ENCODE measurements around the gene HAUS7. TPM values are rescaled to one million over a fixed set of nuclear protein-coding genes. Genes with fewer than 3 reads are reported as not detected.

Gene HAUS7
- total and polyA plus RNA-seq, 7 donors, result 15.0 to 37.8 (median 23.9) TPM

DNA sequence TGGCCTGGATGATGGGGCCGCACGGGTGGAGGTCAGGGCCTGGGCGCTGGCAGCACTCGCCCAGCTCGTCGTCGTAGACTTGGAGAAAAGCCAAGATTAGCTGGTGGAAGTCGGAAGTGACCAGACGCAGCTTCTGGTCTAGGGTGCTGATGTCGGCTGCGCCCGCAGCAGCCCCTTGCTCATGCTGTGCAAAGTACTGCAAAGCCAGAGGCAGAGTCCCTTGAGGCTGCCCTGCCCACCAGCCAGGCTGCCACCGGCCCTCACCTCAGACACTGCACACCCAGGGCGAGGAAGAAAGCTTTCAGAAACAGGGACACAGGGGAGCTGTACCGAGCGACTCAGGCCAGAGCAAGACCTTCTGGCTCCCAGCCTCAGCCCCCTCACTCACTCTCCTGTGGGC, 14.8 kb downstream of the HAUS7 start:
- Histone ChIP-seq H3K4me3 (no peak overlapping the region), H3K9me3 (no peaks in the 10 kb centered on the region), H3K27ac (no peak overlapping the region), H3K36me3 (peaks cover 0 to 17% (median 0%) of the 10 kb centered on the region in 4 donors), H3K27me3 (no peaks in the 10 kb centered on the region), H3K4me1 (peaks cover 0 to 6% (median 0%) of the 10 kb centered on the region in 4 donors)
- TF ChIP-seq POLR2A (IDR thresholded peaks at IDR 0.05) (no peak), POLR2AphosphoS5 (IDR thresholded peaks at IDR 0.05) (no peak), EP300 (IDR thresholded peaks at IDR 0.05) (no peak)
- TF ChIP-seq, protein P1, sequence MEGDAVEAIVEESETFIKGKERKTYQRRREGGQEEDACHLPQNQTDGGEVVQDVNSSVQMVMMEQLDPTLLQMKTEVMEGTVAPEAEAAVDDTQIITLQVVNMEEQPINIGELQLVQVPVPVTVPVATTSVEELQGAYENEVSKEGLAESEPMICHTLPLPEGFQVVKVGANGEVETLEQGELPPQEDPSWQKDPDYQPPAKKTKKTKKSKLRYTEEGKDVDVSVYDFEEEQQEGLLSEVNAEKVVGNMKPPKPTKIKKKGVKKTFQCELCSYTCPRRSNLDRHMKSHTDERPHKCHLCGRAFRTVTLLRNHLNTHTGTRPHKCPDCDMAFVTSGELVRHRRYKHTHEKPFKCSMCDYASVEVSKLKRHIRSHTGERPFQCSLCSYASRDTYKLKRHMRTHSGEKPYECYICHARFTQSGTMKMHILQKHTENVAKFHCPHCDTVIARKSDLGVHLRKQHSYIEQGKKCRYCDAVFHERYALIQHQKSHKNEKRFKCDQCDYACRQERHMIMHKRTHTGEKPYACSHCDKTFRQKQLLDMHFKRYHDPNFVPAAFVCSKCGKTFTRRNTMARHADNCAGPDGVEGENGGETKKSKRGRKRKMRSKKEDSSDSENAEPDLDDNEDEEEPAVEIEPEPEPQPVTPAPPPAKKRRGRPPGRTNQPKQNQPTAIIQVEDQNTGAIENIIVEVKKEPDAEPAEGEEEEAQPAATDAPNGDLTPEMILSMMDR (IDR thresholded peaks at IDR 0.05), result no peak
- DNase-seq, result no peak
- WGBS, 2 donors, result 90 to 92% methylated on average over 16 of the region's 16 CpGs
- intact Hi-C loops (cut with DNase I), result no loop called here

DNA sequence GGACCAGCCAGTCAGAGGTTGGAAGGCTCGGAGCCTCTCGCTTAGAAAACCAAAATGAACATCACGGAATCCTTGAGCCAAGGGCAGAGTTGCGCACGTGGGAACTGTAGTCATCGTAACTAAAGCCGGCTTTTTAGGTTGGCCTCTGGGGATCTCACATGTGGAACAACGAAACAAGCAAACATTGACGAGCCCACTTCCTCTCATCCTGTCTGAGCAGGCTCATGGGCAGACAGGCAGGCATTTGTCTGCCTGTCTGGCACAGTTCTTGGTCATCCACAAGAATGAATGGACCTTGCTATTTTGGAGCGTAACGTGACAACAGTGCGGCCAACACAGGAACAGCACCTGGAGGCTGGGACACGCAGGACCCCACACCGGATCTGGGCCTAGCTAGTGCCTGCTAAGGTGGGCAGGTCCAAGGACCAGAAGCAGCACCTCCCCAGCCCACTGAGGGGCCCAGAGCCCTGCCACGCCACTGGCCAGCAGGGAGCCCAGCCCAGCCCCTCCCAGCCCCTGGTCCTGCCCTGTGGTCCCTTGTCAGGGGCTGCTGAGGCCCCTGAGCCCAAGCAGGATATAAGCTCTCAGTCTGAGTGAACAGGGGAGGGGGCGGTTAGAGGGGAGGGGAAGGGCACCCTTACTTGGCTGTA, 15.3 kb downstream of the HAUS7 start:
- WGBS, 2 donors, result 95 to 97% methylated on average over 16 of the region's 16 CpGs

DNA sequence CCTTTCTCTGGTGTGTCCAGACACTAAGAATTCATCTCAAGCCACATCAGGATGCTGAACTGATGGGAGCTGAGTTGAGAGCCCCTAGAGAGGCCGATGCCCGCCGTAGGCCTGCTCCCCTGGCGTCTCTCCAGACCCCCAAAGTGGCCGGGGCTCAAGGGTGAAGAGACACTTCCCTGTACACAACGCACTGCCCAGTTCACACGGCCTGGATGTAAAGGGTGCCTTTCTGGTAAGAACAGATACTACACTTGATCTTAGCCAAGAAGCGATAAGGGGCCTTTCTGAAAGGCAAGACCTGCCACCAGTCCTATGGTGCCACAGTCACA, 19.5 kb downstream of the HAUS7 start:
- TF ChIP-seq POLR2A (IDR thresholded peaks at IDR 0.05) (no peak), EP300 (IDR thresholded peaks at IDR 0.05) (no peak), POLR2AphosphoS5 (IDR thresholded peaks at IDR 0.05) (no peak)
- TF ChIP-seq, protein P1 (IDR thresholded peaks at IDR 0.05), result no peak
- Histone ChIP-seq H3K27me3 (no peaks in the 10 kb centered on the region), H3K4me3 (no peak overlapping the region), H3K4me1 (no peaks in the 10 kb centered on the region), H3K27ac (no peak overlapping the region), H3K36me3 (peaks cover 0 to 12% (median 0%) of the 10 kb centered on the region in 4 donors), H3K9me3 (no peaks in the 10 kb centered on the region)
- no peak for DNase-seq
- WGBS, 2 donors, result 94% methylated on average over 8 of the region's 8 CpGs
- intact Hi-C loops (cut with DNase I), result no loop called here

More for the DNA sequence above, 15.3 kb downstream of the HAUS7 start:
- H3K4me3 ChIP-seq, result no peak overlapping the region
- H3K27me3 ChIP-seq, result no peaks in the 10 kb centered on the region
- H3K4me1 ChIP-seq, result peaks cover 0 to 6% (median 0%) of the 10 kb centered on the region in 4 donors
- H3K9me3 ChIP-seq, result no peaks in the 10 kb centered on the region
- intact Hi-C loops (cut with DNase I), result no loop called here
- no peak overlapping the region for H3K27ac ChIP-seq
- peaks cover 0 to 17% (median 0%) of the 10 kb centered on the region in 4 donors for H3K36me3 ChIP-seq
- DNase-seq, result no peak
- TF ChIP-seq POLR2AphosphoS5 (IDR thresholded peaks at IDR 0.05) (no peak), POLR2A (IDR thresholded peaks at IDR 0.05) (no peak), EP300 (IDR thresholded peaks at IDR 0.05) (no peak)
- TF ChIP-seq, protein P1 (IDR thresholded peaks at IDR 0.05), result no peak

DNA sequence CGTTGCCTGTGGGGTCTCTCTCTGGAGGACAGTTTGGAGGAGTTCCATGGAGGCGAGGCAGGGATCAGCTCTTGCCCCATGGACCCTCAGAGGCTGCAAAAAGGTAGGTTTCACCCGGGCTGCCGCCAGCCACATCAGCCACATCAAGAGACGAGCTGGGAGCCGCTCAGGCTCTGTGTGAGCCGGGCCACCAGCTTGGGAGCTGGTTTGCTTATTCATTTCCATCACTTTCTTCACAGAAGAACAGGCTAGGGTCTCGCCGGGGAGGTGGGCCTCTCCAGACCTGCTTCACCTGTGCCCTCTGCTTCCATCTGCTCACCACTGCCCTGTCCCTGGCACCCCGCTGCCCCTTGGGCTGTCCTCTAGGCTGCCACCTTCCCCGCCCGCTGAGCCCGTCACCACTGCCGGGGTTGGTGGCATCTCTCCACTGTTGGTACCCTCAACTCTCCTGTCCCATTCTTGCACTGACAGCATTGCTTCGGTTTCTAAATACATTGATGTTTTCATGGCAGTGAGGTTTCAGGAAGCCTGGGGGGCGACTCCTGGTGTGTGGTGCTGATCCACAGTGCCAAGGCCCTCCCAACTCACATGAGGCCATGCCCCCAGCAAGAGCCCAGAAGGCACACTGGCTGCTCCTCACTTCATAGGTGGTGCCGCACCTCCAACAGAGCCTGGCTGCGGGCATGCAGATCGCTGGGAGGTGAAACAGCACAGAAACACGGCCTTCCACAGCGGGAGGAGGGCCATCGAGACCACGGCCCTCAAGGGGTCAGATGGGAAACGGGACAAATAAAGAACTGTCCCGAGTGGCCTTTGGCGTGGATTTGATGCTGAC, 20.0 kb downstream of the HAUS7 start:
- WGBS, 2 donors, result 96 to 97% methylated on average over 26 of the region's 26 CpGs
- no peaks in the 10 kb centered on the region for H3K4me1 ChIP-seq
- no peaks in the 10 kb centered on the region for H3K9me3 ChIP-seq
- no peaks in the 10 kb centered on the region for H3K27me3 ChIP-seq
- H3K36me3 ChIP-seq, result peaks cover 0 to 12% (median 0%) of the 10 kb centered on the region in 4 donors
- no peak for DNase-seq
- intact Hi-C loops (cut with DNase I), result no loop called here
- H3K27ac ChIP-seq, result no peak overlapping the region
- TF ChIP-seq POLR2AphosphoS5 (IDR thresholded peaks at IDR 0.05) (no peak), POLR2A (IDR thresholded peaks at IDR 0.05) (no peak), EP300 (IDR thresholded peaks at IDR 0.05) (no peak)
- TF ChIP-seq, protein P1 (IDR thresholded peaks at IDR 0.05), result no peak
- no peak overlapping the region for H3K4me3 ChIP-seq
